A549 (cell line): Measurements from ENCODE around the gene GRIA3.

ENCODE experiments used
- CEBPB ChIP-seq, 2 experiments: fragments of >200 bp in 1 of 2; sonication (Bioruptor Twin) in 1 of 2; formaldehyde crosslinking in 1 of 2; IDR thresholded peaks; 2 replicates each; pipeline ENCODE4 v1.6.1; 2012 to 2016
- ESRRA ChIP-seq: fragments of 150-350 bp; IDR thresholded peaks from 2 replicates; pipeline ENCODE4 v1.6.1; 2014; ENCODE audit warnings: mild to moderate bottlenecking, low read length, borderline replicate concordance
- JUN ChIP-seq, 2 experiments: fragments of >200 bp; sonication (Bioruptor Twin); formaldehyde crosslinking; IDR thresholded peaks; 2 replicates in 1 of 2; 3 replicates in 1 of 2; pipeline ENCODE4 v1.6.1; 2016 to 2017
- MAZ ChIP-seq: fragments of 150-350 bp; IDR thresholded peaks from 2 replicates; pipeline ENCODE4 v1.6.1; 2014; ENCODE audit warnings: antibody characterized with exemption, low read depth, low read length, borderline replicate concordance

DNA sequence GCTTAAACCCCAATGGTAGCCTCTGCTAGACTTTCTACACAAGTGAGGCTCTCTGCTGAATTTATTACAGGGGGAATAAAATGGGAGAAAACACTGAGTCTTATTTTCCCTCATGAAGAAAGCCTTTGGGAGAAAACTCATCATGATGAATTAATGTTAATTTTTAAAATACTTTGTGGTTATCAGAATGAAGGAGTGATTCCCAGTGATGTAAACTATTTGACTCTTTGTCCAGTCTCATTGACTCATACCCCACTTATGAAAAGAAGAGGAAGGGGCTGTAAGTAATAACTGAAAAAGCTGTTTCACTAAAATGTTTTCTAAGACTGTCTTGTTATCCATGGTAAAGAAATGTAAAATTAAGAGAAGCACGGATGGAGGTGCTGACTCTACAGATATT lies 208.8 kb downstream of the GRIA3 start:
- no peak for TF ChIP-seq CEBPB (IDR thresholded peaks at IDR 0.05)
- no peak for TF ChIP-seq MAZ
- TF ChIP-seq JUN (IDR thresholded peaks at IDR 0.05), result no peak
- TF ChIP-seq ESRRA, result no peak
